ENCODE measurements around the gene DMRTB1. TPM values are rescaled to one million over a fixed set of nuclear protein-coding genes. Genes with fewer than 3 reads are reported as not detected.

The DMRTB1 gene
- total and polyA plus RNA-seq, 2 of the 8 experiments (the other 6 are each of a cell fraction or from before 2014, with no cell fraction given): 0.06 to 0.35 TPM

- H3K36me3 ChIP-seq (ENCODE audit: control insufficient read depth in 2 of 4, insufficient read depth in 4 of 4, low read length in 3 of 4): no peaks in the 10 kb centered on the region
- FAIRE-seq (no peak), DNase-seq (ENCODE audit: low read depth in 1 of 2, low spot score in 2 of 2) (no peak)
- H2BK20ac ChIP-seq (ENCODE audit: low read length): no peak overlapping the region
- H2BK15ac ChIP-seq (ENCODE audit: low read length): no peak overlapping the region
- ChIA-PET CTCF (ENCODE audit: partially characterized antibody) (interaction anchor here (0.6 to 1.8 kb wide), 6 partner anchors 14 to 180 kb away, joined by 3 to 5 read pairs (median 3); no protein-coding TSS in a partner anchor), POLR2A (ENCODE audit: partially characterized antibody) (interaction anchor here (1.2 kb wide), 1 partner anchor 179 kb away, joined by 3 read pairs; no protein-coding TSS in a partner anchor)
- no peak overlapping the region for H3K27ac ChIP-seq (ENCODE audit: low read depth, low read length)
- no peak overlapping the region for H4K8ac ChIP-seq (ENCODE audit: extremely low read depth, insufficient read depth, low read length)
- H3K79me2 ChIP-seq (ENCODE audit: control insufficient read depth in 1 of 2, insufficient read depth in 2 of 2, low read length in 2 of 2): no peaks in the 10 kb centered on the region
- H3K4me3 ChIP-seq (ENCODE audit: extremely low read depth in 1 of 4, insufficient read depth in 2 of 4, low read depth in 3 of 4, low read length in 4 of 4): no peak overlapping the region
- H3K4me2 ChIP-seq (ENCODE audit: insufficient read depth in 1 of 2, low read depth in 2 of 2, low read length in 2 of 2): no peak overlapping the region
- no peak overlapping the region for H3K4ac ChIP-seq (replicated peaks; ENCODE audit: insufficient read length, low read depth, low read length)
- H3K23me2 ChIP-seq (ENCODE audit: low read depth, low read length): no peaks in the 10 kb centered on the region
- 91% methylated on average over 13 of the region's 13 CpGs; no CpG with 5 or more reads in 1 of the 2 experiments for WGBS, 2 experiments (ENCODE audit: extremely low coverage in 1 of 2, insufficient coverage in 1 of 2, insufficient read length in 1 of 2, insufficient replicate concordance in 2 of 2, low coverage in 1 of 2, low lambda C conversion rate in 2 of 2, missing lambda C conversion rate in 1 of 2)
- no peaks in the 10 kb centered on the region for H4K20me1 ChIP-seq (replicated peaks in 1 of 2; ENCODE audit: control insufficient read depth in 1 of 2, insufficient read depth in 2 of 2, low read length in 2 of 2)
- no peak overlapping the region for H3K23ac ChIP-seq (ENCODE audit: insufficient read length)
- no peak overlapping the region for H3K9ac ChIP-seq (replicated peaks in 1 of 4; ENCODE audit: extremely low read depth in 1 of 4, low read depth in 3 of 4, low read length in 3 of 4)
- H2BK5ac ChIP-seq (ENCODE audit: low read depth, low read length): no peak overlapping the region
- H3K27me3 ChIP-seq (replicated peaks in 1 of 4; ENCODE audit: control insufficient read depth in 3 of 4, extremely low read depth in 1 of 4, insufficient read depth in 3 of 4, low read length in 3 of 4): no peaks in the 10 kb centered on the region; a peak in 1 of 7 replicates
- H2AK5ac ChIP-seq (ENCODE audit: low read depth, low read length): no peak overlapping the region
- peak overlapping the region; percentile 52 for H4K91ac ChIP-seq (replicated peaks; ENCODE audit: insufficient read length, low read length)
- no peak overlapping the region for H3K56ac ChIP-seq (replicated peaks; ENCODE audit: insufficient read length, low read depth, low read length)
- H3K79me1 ChIP-seq (ENCODE audit: low read depth, low read length): no peaks in the 10 kb centered on the region
- H3K14ac ChIP-seq (ENCODE audit: insufficient read length): no peak overlapping the region
- no peaks in the 10 kb centered on the region for H3K9me3 ChIP-seq (ENCODE audit: insufficient read depth in 2 of 2, low read depth in 1 of 2, low read length in 1 of 2)
- no peak overlapping the region for H2BK120ac ChIP-seq (replicated peaks; ENCODE audit: low read depth, low read length)
- no peak overlapping the region for H2AFZ ChIP-seq (ENCODE audit: low read length)
- H2BK12ac ChIP-seq (ENCODE audit: low read depth, low read length): peak overlapping the region; percentile 50; the same call in 1 of the 2 replicates
- no peak overlapping the region for H3K18ac ChIP-seq (ENCODE audit: extremely low read depth, low read length)
- no peak overlapping the region for H4K5ac ChIP-seq (ENCODE audit: insufficient read length, low read depth, low read length)
- peaks cover 0 to 37% (median 14%) of the 10 kb centered on the region in 4 experiments; a peak in 6 of 7 replicates for H3K4me1 ChIP-seq (replicated peaks in 1 of 4; ENCODE audit: control insufficient read depth in 3 of 4, insufficient read depth in 4 of 4, low read length in 3 of 4)
- TF ChIP-seq FOSL1 (IDR thresholded peaks at IDR 0.05; ENCODE audit: insufficient read depth, low read depth, low read length) (no peak), CHD2 (IDR thresholded peaks at IDR 0.05; ENCODE audit: low read length) (no peak), NRF1 (IDR thresholded peaks at IDR 0.05; ENCODE audit: low read depth, low read length) (no peak), EGR1 (IDR thresholded peaks at IDR 0.05; ENCODE audit: borderline replicate concordance, low read depth, low read length) (no peak), POLR2AphosphoS5 (IDR thresholded peaks at IDR 0.05; ENCODE audit: low read depth, low read length) (no peak), RFX5 (IDR thresholded peaks at IDR 0.05; ENCODE audit: borderline replicate concordance, low read depth, low read length) (no peak), CEBPB (IDR thresholded peaks at IDR 0.05; ENCODE audit: low read depth, low read length) (no peak), SUZ12 (IDR thresholded peaks at IDR 0.05; ENCODE audit: low read length) (no peak)
These were observed 46.7 kb downstream of the DMRTB1 start for GRCh38 chr1:53505891-53506290.
